ENCODE measurements around the gene NAALAD2.
"Not testable (repeated sequence)": the region's sequence is repeated elsewhere in the genome, so short reads cannot be mapped to it uniquely, and the experiment has no call there.

NAALAD2 gene

DNA sequence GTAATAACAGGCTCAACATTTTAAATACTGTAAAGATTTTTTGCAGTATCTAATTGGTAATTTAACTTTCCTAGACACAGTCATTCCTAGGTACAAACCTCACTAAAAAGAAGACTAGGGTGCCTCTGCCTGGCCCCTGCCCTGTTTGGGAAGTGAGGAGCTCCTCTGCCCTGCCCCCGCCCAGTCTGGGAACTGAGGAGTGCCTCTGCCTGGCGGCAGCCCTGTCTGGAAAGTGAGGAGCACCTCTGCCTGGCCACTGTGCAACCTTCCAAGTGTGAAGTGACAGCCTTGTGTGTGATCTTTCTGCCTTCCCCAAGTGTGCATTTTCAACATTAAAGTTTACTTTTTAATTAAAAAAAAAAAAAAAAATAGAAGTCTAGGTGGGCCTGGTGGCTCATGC lies 84.1 kb downstream of the NAALAD2 start:
- no peak overlapping the region for H3K4me3 Mint-ChIP-seq
- H3K27me3 Mint-ChIP-seq: no peaks in the 10 kb centered on the region
- ATAC-seq (no peak), DNase-seq (no peak)
- H3K4me1 Mint-ChIP-seq: peaks cover 52% of the 10 kb centered on the region
- H3K27ac Mint-ChIP-seq: no peak overlapping the region
- H3K9me3 Mint-ChIP-seq: no peaks in the 10 kb centered on the region

GRCh38 chr11:90219438-90219837 lies 85.0 kb downstream of the NAALAD2 start:
- DNase-seq: no peak
- Mint-ChIP-seq H3K4me3 (peak overlapping the region; percentile 40 to 93), H3K27ac (peak overlapping the region in 1 of 2 donors; percentile 42), H3K27me3 (no peaks in the 10 kb centered on the region), H3K9me3 (no peaks in the 10 kb centered on the region), H3K4me1 (peaks cover 58% of the 10 kb centered on the region)
- no peak for ATAC-seq

- H3K27me3 Mint-ChIP-seq: no peaks in the 10 kb centered on the region
- DNase-seq: no peak
These were observed 85.9 kb downstream of the NAALAD2 start for GRCh38 chr11:90220391-90220790.

GRCh38 chr11:90221803-90222458 lies 87.5 kb downstream of the NAALAD2 start:
- H3K27ac Mint-ChIP-seq: peak overlapping the region; percentile 96 to 97
- peak overlapping the region; percentile 93 to 98 for H3K4me3 Mint-ChIP-seq
- H3K27me3 Mint-ChIP-seq: no peaks in the 10 kb centered on the region
- H3K9me3 Mint-ChIP-seq: no peaks in the 10 kb centered on the region
- DNase-seq (no peak), ATAC-seq (peak; percentile 27)
- H3K4me1 Mint-ChIP-seq: peaks cover 50% of the 10 kb centered on the region

More at GRCh38 chr11:90220391-90220790, 85.9 kb downstream of the NAALAD2 start:
- peak overlapping the region; percentile 40 to 93 for H3K4me3 Mint-ChIP-seq
- H3K4me1 Mint-ChIP-seq: peaks cover 58% of the 10 kb centered on the region
- no peak for ATAC-seq
- peak overlapping the region; percentile 62 to 82 for H3K27ac Mint-ChIP-seq
- no peaks in the 10 kb centered on the region for H3K9me3 Mint-ChIP-seq

GRCh38 chr11:90222459-90223247 lies 88.2 kb downstream of the NAALAD2 start, which contains the start of gene CHORDC1:
Gene CHORDC1 (minus strand): TSS chr11:90223049. CDS start chr11:90222954, 95 bp downstream.
- H3K4me1 Mint-ChIP-seq: peaks cover 47% of the 10 kb centered on the region

GRCh38 chr11:90223248-90223585 lies 88.8 kb downstream of the NAALAD2 start:
- Mint-ChIP-seq H3K27me3 (no peaks in the 10 kb centered on the region), H3K9me3 (no peaks in the 10 kb centered on the region), H3K4me3 (peak overlapping the region; percentile 93 to 98), H3K27ac (peak overlapping the region; percentile 94 to 97), H3K4me1 (peaks cover 42% of the 10 kb centered on the region)
- peak; percentile 76 for ATAC-seq
- no peak for DNase-seq

More at GRCh38 chr11:90222459-90223247, 88.2 kb downstream of the NAALAD2 start, which contains the start of gene CHORDC1:
- Mint-ChIP-seq H3K4me3 (peak within 1 kb of the TSS; percentile 93 to 98), H3K27ac (peak within 1 kb of the TSS; percentile 96 to 97), H3K27me3 (no peaks in the 10 kb centered on the region), H3K9me3 (no peaks in the 10 kb centered on the region)
- ATAC-seq (peak; percentile 95), DNase-seq (peak; percentile 89 to 93)

GRCh38 chr11:90228056-90228455 lies 93.6 kb downstream of the NAALAD2 start:
- H3K9me3 Mint-ChIP-seq: peaks cover 5 to 7% of the 10 kb centered on the region in 2 donors
- peaks cover 6% of the 10 kb centered on the region for H3K4me1 Mint-ChIP-seq
- no peak overlapping the region for H3K27ac Mint-ChIP-seq
- ATAC-seq (no peak), DNase-seq (no peak)
- H3K4me3 Mint-ChIP-seq: no peak overlapping the region
- H3K27me3 Mint-ChIP-seq: peaks cover 27% of the 10 kb centered on the region

DNA sequence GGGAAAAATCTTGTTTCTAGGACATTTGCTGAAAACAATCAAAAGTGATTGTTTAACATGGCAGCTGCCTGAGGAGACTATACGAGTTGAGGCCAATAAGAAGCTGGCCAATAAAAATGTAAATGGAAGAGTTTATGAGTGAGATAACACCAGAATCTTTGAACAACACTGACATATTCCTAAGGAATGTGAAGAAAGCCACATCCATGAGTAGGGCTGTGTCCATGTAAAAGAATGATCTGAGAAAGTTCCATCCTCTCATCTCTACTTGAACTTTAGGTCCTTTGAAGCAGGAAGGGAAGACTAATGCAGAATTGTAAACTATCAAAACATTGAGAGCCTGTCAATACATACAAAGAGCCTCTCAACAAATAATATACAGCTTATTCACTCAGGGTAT lies 95.3 kb downstream of the NAALAD2 start:
- peaks cover 5 to 7% of the 10 kb centered on the region in 2 donors for H3K9me3 Mint-ChIP-seq
- DNase-seq (no peak), ATAC-seq (no peak)
- H3K27me3 Mint-ChIP-seq: peaks cover 27% of the 10 kb centered on the region
- H3K4me1 Mint-ChIP-seq: no peaks in the 10 kb centered on the region
- no peak overlapping the region for H3K4me3 Mint-ChIP-seq
- no peak overlapping the region for H3K27ac Mint-ChIP-seq

GRCh38 chr11:90234977-90235376 lies 100.5 kb downstream of the NAALAD2 start:
- Mint-ChIP-seq H3K4me3 (no peak overlapping the region), H3K27ac (no peak overlapping the region), H3K4me1 (no peaks in the 10 kb centered on the region)

GRCh38 chr11:90235526-90235925 lies 101.1 kb downstream of the NAALAD2 start:
- no peak overlapping the region for H3K27ac Mint-ChIP-seq
- no peaks in the 10 kb centered on the region for H3K9me3 Mint-ChIP-seq
- H3K4me3 Mint-ChIP-seq: no peak overlapping the region
- ATAC-seq (no peak), DNase-seq (no peak)
- peaks cover 10% of the 10 kb centered on the region for H3K27me3 Mint-ChIP-seq
- H3K4me1 Mint-ChIP-seq: no peaks in the 10 kb centered on the region

More at GRCh38 chr11:90234977-90235376, 100.5 kb downstream of the NAALAD2 start:
- ATAC-seq (no peak), DNase-seq (no peak)
- Mint-ChIP-seq H3K27me3 (peaks cover 16% of the 10 kb centered on the region), H3K9me3 (peaks cover 0 to 2% of the 10 kb centered on the region in 2 donors)

GRCh38 chr11:90237004-90237403 lies 102.5 kb downstream of the NAALAD2 start:
- H3K4me3 Mint-ChIP-seq: no peak overlapping the region
- peaks cover 13% of the 10 kb centered on the region for H3K27me3 Mint-ChIP-seq
- H3K9me3 Mint-ChIP-seq: no peaks in the 10 kb centered on the region
- ATAC-seq (no peak), DNase-seq (no peak)
- no peaks in the 10 kb centered on the region for H3K4me1 Mint-ChIP-seq
- peak overlapping the region in 1 of 2 donors; percentile 20 for H3K27ac Mint-ChIP-seq

DNA sequence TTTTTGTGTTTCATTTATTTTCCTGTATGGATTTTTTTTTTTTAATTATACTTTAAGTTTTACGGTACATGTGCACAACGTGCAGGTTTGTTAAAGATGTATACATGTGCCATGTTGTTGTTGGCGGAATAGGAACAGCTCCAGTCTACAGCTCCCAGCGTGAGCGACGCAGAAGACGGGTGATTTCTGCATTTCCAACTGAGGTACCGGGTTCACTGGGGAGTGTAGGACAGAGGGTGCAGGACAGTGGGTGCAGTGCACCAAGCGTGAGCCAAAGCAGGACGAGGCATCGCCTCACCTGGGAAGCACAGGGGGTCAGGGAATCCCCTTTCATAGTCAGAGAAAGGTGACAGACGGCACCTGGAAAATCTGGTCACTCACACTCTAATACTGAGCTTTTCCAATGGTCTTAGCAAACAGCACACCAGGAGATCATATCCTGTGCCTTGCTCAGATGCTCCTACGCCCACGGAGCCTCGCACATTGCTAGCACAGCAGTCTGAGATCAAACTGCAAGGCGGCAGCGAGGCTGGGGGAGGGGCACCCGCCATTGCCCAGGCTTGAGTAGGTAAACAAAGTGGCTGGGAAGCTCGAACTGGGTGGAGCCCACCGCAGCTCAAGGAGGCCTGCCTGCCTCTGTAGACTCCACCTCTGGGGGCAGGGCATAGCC lies 105.6 kb downstream of the NAALAD2 start:
- H3K4me3 Mint-ChIP-seq, ATAC-seq, DNase-seq, H3K9me3 Mint-ChIP-seq, H3K4me1 Mint-ChIP-seq, H3K27ac Mint-ChIP-seq: not testable (repeated sequence)
- H3K27me3 Mint-ChIP-seq: peaks cover 26% of the 10 kb centered on the region

- Mint-ChIP-seq H3K9me3 (no peaks in the 10 kb centered on the region), H3K27me3 (peaks cover 32% of the 10 kb centered on the region), H3K27ac (no peak overlapping the region), H3K4me3 (no peak overlapping the region), H3K4me1 (no peaks in the 10 kb centered on the region)
- DNase-seq: no peak
- ATAC-seq: no peak
These were observed 107.0 kb downstream of the NAALAD2 start for GRCh38 chr11:90241414-90241813.
